IPS-15b (cell line): ENCODE results near the gene CAMK2B.

Experiments used
- H3K27me3 ChIP-seq: one replicate; pipeline ENCODE4 v1.6.1; 2013; ENCODE audit warnings: low read length; ENCODE audit not compliant: control insufficient read depth, insufficient read depth
- H3K36me3 ChIP-seq: one replicate; pipeline ENCODE4 v1.6.1; 2013; ENCODE audit warnings: low read length; ENCODE audit not compliant: control insufficient read depth, insufficient read depth
- H3K4me1 ChIP-seq: one replicate; pipeline ENCODE4 v1.6.1; 2013; ENCODE audit warnings: mild to moderate bottlenecking, low read length; ENCODE audit not compliant: control insufficient read depth, insufficient read depth
- H3K4me3 ChIP-seq: one replicate; pipeline ENCODE4 v1.5.1; 2013; ENCODE audit warnings: low read depth, low read length
- H3K9ac ChIP-seq: one replicate; pipeline ENCODE4 v1.6.1; 2013; ENCODE audit warnings: low read depth, mild to moderate bottlenecking, low read length
- H3K9me3 ChIP-seq: one replicate; pipeline ENCODE4 v1.6.1; 2013; ENCODE audit warnings: mild to moderate bottlenecking, low read length; ENCODE audit not compliant: control insufficient read depth, insufficient read depth

Gene CAMK2B

DNA sequence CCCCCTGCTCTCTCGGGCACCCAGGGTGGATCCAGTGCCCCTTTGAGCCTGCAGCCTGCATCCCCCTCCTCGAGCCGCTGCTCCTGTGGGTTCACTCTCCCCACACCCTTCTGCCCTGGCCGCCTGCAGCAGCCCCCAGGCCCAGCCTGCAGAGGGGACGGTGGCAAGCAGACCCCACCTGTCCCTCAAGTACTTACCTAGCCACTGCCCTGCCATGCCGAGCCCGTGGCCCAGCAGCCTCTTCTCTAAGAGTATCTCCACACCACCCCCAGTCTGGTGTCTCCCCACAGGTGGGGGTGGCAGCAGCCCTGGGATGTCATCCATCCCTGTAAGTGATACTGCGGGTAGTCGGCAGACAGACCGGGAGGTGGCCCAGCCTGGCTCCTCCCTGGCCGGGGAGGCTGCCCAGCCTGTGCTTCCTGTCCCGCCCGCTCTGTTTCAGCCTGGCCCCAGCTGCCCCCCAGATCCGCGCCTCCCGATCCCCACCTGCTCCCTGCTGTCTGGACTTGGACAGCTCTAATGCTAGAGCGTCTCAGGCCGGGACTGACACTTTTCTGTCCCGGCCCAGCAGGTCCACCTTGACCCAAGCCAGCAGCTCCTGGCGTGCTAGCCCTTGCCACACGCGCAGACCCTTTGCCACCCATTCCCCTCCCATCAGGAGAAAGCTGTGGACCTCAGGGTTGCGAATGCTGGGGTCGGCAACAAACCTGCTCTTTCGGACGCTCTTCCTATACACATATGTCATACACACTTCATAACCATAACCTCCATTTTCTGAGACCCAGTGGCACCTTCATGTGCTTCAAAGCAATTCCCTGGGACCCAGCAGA, 99.6 kb downstream of the CAMK2B start:
- Histone ChIP-seq H3K4me1 (peaks cover 2% of the 10 kb centered on the region), H3K27me3 (no peaks in the 10 kb centered on the region)

DNA sequence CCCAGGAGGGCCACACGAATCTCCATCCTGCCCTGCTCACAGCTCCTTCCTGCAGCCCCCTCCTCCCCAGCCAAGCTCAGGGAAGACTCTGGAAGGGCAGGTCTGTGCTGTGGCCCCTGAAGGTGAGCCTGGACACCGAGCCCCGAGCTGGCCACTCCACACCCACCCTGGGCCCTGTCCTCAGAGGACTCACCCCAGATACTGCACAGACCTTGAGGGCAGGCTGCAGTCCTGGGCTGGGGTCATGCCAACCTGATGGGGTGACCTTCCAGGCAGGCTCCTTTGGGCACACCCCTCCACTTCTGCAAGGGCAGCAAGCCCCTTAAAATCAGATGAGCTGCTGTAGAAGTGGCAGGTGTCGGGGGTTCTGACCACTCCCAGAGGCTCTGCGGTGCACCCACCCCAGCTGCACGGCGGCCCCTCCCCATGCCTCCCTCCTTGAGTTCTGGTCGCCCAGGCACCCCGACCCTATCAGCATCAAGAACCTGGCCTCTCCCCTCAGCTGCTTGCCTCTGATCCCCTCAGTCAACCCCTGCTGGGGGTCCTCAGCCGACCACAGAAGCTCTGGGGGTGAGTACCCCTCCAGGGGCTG, 100.3 kb downstream of the CAMK2B start:
- H3K4me3 ChIP-seq = no peak overlapping the region
- H3K4me1 ChIP-seq = peaks cover 2% of the 10 kb centered on the region
- no peak overlapping the region for H3K9ac ChIP-seq
- no peaks in the 10 kb centered on the region for H3K9me3 ChIP-seq
- H3K27me3 ChIP-seq = no peaks in the 10 kb centered on the region
- no peaks in the 10 kb centered on the region for H3K36me3 ChIP-seq

More for the DNA sequence above, 99.6 kb downstream of the CAMK2B start:
- Histone ChIP-seq H3K9me3 (no peaks in the 10 kb centered on the region), H3K36me3 (no peaks in the 10 kb centered on the region), H3K4me3 (no peak overlapping the region), H3K9ac (no peak overlapping the region)

GRCh38 chr7:44224080-44224973, 101.1 kb downstream of the CAMK2B start:
- H3K27me3 ChIP-seq = no peaks in the 10 kb centered on the region
- peaks cover 2% of the 10 kb centered on the region for H3K4me1 ChIP-seq
- no peaks in the 10 kb centered on the region for H3K9me3 ChIP-seq
- no peaks in the 10 kb centered on the region for H3K36me3 ChIP-seq
- H3K4me3 ChIP-seq = no peak overlapping the region
- H3K9ac ChIP-seq = no peak overlapping the region

DNA sequence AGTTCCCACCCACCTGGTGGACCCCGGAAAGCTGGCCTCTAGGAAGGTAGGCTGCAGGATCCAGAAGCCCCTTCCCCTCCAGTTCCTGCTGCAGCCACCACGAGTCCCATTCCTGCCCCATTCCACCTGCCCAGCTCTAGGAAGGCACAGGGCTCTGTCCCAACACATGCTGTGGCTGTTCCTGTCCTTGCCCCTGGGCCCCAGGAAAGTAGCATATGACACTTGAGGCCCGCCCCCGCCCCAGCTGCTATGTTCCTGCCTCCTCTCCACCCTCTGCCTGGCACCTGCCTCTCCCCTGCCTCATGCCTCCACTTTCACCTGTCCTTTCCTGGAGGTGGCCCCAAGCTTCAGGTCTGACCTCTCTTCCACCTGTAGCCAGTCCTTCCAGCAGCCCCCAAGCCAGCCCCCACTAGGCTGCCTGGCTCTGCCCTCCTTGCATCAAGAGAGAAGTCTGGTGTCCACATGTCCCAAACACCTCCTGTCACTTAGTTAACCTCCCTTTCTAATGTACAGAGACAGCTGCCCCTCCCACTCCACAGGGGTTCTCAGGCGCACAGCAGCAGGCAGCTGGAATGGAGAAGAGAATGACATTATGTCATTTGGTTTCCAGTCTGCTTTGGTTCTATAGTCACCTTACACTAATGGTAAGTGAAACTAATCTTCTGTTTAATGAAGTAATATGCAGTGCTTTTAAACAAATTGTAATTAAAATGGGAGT, 101.9 kb downstream of the CAMK2B start:
- Histone ChIP-seq H3K9ac (no peak overlapping the region), H3K36me3 (no peaks in the 10 kb centered on the region), H3K9me3 (no peaks in the 10 kb centered on the region), H3K27me3 (no peaks in the 10 kb centered on the region), H3K4me3 (no peak overlapping the region), H3K4me1 (peaks cover 3% of the 10 kb centered on the region)

DNA sequence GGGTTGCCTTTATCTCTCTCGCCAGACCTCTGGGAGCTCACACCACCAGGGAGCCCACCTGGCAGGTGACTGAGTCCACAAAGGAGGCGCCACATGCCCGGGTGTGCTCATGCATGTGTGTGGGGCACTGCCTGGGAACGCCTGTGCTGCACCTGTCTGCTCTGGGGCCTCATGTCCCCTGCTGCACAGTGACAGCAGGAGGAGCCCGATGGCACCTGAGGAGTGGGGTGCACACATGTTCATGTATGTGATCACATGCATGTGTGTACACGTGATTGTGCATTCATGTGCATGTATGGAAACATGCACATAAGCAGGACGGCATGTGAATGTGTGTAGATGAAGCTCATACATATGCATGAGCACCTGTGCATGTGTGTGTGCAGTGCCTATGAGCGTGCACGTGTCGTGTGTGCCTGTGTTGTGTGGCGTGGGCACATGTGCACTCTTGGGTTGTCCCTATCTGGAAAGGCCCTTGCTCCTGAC, 102.6 kb downstream of the CAMK2B start:
- Histone ChIP-seq H3K9me3 (no peaks in the 10 kb centered on the region), H3K4me1 (peaks cover 5% of the 10 kb centered on the region), H3K27me3 (no peaks in the 10 kb centered on the region), H3K36me3 (no peaks in the 10 kb centered on the region), H3K4me3 (no peak overlapping the region), H3K9ac (no peak overlapping the region)

GRCh38 chr7:44222074-44222473, 103.3 kb downstream of the CAMK2B start:
- no peaks in the 10 kb centered on the region for H3K9me3 ChIP-seq
- no peaks in the 10 kb centered on the region for H3K36me3 ChIP-seq
- H3K4me1 ChIP-seq = peaks cover 5% of the 10 kb centered on the region
- no peak overlapping the region for H3K4me3 ChIP-seq
- no peak overlapping the region for H3K9ac ChIP-seq
- H3K27me3 ChIP-seq = no peaks in the 10 kb centered on the region

- peaks cover 5% of the 10 kb centered on the region for H3K4me1 ChIP-seq
- H3K9ac ChIP-seq = no peak overlapping the region
- H3K9me3 ChIP-seq = no peaks in the 10 kb centered on the region
- no peaks in the 10 kb centered on the region for H3K27me3 ChIP-seq
- H3K36me3 ChIP-seq = no peaks in the 10 kb centered on the region
- no peak overlapping the region for H3K4me3 ChIP-seq
These were observed 104.1 kb downstream of the CAMK2B start for GRCh38 chr7:44221231-44221791.

- no peak overlapping the region for H3K9ac ChIP-seq
- no peaks in the 10 kb centered on the region for H3K9me3 ChIP-seq
- H3K27me3 ChIP-seq = no peaks in the 10 kb centered on the region
- H3K36me3 ChIP-seq = no peaks in the 10 kb centered on the region
- H3K4me3 ChIP-seq = no peak overlapping the region
- H3K4me1 ChIP-seq = peaks cover 5% of the 10 kb centered on the region
These were observed 104.9 kb downstream of the CAMK2B start for GRCh38 chr7:44220358-44221112.

DNA sequence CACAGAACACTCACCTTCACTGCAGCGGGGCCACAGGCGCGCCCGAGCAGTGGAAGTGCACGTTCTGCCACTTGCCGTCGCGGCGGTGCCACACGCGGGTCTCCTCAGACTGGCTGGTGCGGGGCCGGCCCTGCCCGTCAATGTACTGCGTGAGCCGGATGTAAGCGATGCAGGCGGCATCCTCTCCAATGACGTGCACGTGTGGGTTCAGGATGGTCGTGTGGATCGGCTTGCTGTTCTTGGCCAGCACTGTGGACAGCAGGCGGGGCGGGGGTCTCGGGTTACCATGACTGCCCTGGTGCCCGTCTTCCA, 105.4 kb downstream of the CAMK2B start:
- Histone ChIP-seq H3K9me3 (no peaks in the 10 kb centered on the region), H3K4me1 (peaks cover 5% of the 10 kb centered on the region), H3K27me3 (no peaks in the 10 kb centered on the region), H3K36me3 (no peaks in the 10 kb centered on the region), H3K9ac (no peak overlapping the region), H3K4me3 (no peak overlapping the region)

- no peaks in the 10 kb centered on the region for H3K9me3 ChIP-seq
- peaks cover 7% of the 10 kb centered on the region for H3K4me1 ChIP-seq
- H3K9ac ChIP-seq = no peak overlapping the region
- H3K36me3 ChIP-seq = no peaks in the 10 kb centered on the region
- no peaks in the 10 kb centered on the region for H3K27me3 ChIP-seq
- H3K4me3 ChIP-seq = no peak overlapping the region
These were observed 105.9 kb downstream of the CAMK2B start for GRCh38 chr7:44219371-44220045.
